HCT116 (cell line): ENCODE measurements around the gene KDM2B. TPM values are rescaled to one million over a fixed set of nuclear protein-coding genes. Genes with fewer than 3 reads are reported as not detected.

Experiments used
- ATAC-seq: fragments of 200-7000 bp; cut with Tn5 transposase; 2 replicates; pipeline ENCODE4 v1.9.1; 2020; ENCODE audit warnings: mild to moderate bottlenecking, moderate library complexity
- Bru-seq: library from RNA; stranded (reverse); fragments of 400-500 nt; gene quantifications from one replicate; lab custom pipeline; 2021; lab: Mats Ljungman, UMichigan
- BruChase-seq, 2 experiments: library from RNA; stranded (reverse); fragments of 400-500 nt; gene quantifications; one replicate each; lab custom pipeline; 2021; lab: Mats Ljungman, UMichigan
- BruUV-seq: library from RNA; stranded (reverse); fragments of 400-500 nt; replicated peaks from 2 replicates; lab custom pipeline; 2021; lab: Mats Ljungman, UMichigan
- CTCF ChIA-PET: fragments of 300-600 bp; sonication (Branson Sonifier 250); formaldehyde crosslinking; loops from one replicate; lab custom pipeline; 2021; ENCODE audit warnings: antibody characterized with exemption; lab: Charles Lee
- POLR2A ChIA-PET: fragments of 300-600, 350-600 bp; sonication (Branson Sonifier 250); formaldehyde crosslinking; loops from one replicate; lab custom pipeline; 2021; ENCODE audit warnings: antibody characterized with exemption; lab: Charles Lee
- RAD21 ChIA-PET, 2 experiments: fragments of 300-600 bp; sonication (Branson Sonifier 250); formaldehyde crosslinking; loops; one replicate each; lab custom pipeline; 2023; ENCODE audit warnings: low total read pairs in 2 of 2; ENCODE audit not compliant: uncharacterized antibody in 2 of 2, unreplicated experiment in 2 of 2, low non-redundant PET in 1 of 2; lab: Charles Lee
- DNase-seq: peaks from one replicate; pipeline ENCODE4 v3.0.0-alpha.2; 2010; ENCODE audit warnings: low read depth, low spot score
- H2AFZ ChIP-seq: fragments of 200-600 bp; shearing (Covaris generic), sonication (generic); 2 replicates; pipeline ENCODE4 v1.6.1; 2017; ENCODE audit warnings: low read depth, mixed run types, mixed read lengths, antibody characterized with exemption, low read length; ENCODE audit not compliant: poor library complexity, severe bottlenecking
- H3K27ac ChIP-seq: 2 replicates; pipeline ENCODE4 v1.5.1; 2012; ENCODE audit warnings: low read depth, low read length
- H3K27me3 ChIP-seq: fragments of 200-600 bp; sonication (generic); 2 replicates; pipeline ENCODE4 v1.6.1; 2016; ENCODE audit warnings: mixed run types, low read length, mixed read lengths; ENCODE audit not compliant: insufficient read depth
- H3K36me3 ChIP-seq, 2 experiments: fragments of 200-500 bp in 1 of 2; fragments of 200-600 bp in 1 of 2; sonication (Bioruptor generic) in 1 of 2; sonication (generic) in 1 of 2; 2 replicates each; pipeline versions ENCODE4 v1.5.1 to v1.6.1; 2014 to 2016; ENCODE audit warnings: low read length in 2 of 2, inconsistent platforms in 1 of 2, mixed read lengths in 1 of 2, mixed run types in 1 of 2; ENCODE audit not compliant: insufficient read depth in 2 of 2, control insufficient read depth in 1 of 2
- H3K4me1 ChIP-seq, 2 experiments: fragments of 200-600 bp in 1 of 2; sonication (generic) in 1 of 2; 2 replicates each; pipeline versions ENCODE4 v1.5.1 to v1.6.1; 2012 to 2017; ENCODE audit warnings: low read length in 2 of 2, inconsistent platforms in 1 of 2, mild to moderate bottlenecking in 1 of 2, mixed read lengths in 1 of 2, mixed run types in 1 of 2, moderate library complexity in 1 of 2; ENCODE audit not compliant: insufficient read depth in 2 of 2, control insufficient read depth in 1 of 2
- H3K4me2 ChIP-seq: fragments of 200-600 bp; sonication (generic); 2 replicates; pipeline ENCODE4 v1.6.1; 2017; ENCODE audit warnings: mixed run types, low read length, mixed read lengths
- H3K4me3 ChIP-seq, 2 experiments: fragments of 200-600 bp in 1 of 2; sonication (generic) in 1 of 2; replicated peaks in 1 of 2; 2 replicates each; pipeline ENCODE4 v1.5.1; 2011 to 2016; ENCODE audit warnings: low read length in 2 of 2, control low read depth in 1 of 2, low read depth in 1 of 2, mild to moderate bottlenecking in 1 of 2, mixed read lengths in 1 of 2, mixed run types in 1 of 2
- H3K79me2 ChIP-seq: fragments of 200-600 bp; sonication (generic); 2 replicates; pipeline ENCODE4 v1.6.1; 2017; ENCODE audit warnings: mild to moderate bottlenecking, mixed run types, low read length, moderate library complexity, mixed read lengths; ENCODE audit not compliant: insufficient read depth
- H3K9ac ChIP-seq: fragments of 200-600 bp; sonication (generic); 2 replicates; pipeline ENCODE4 v1.6.1; 2016; ENCODE audit warnings: low read length, mixed read lengths
- H3K9me2 ChIP-seq: fragments of 200-600 bp; sonication (generic), shearing (Covaris generic); 2 replicates; pipeline ENCODE4 v1.6.1; 2017; ENCODE audit warnings: mixed run types, mild to moderate bottlenecking, moderate library complexity; ENCODE audit not compliant: insufficient read depth
- H3K9me3 ChIP-seq, 2 experiments: fragments of 200-500 bp in 1 of 2; fragments of 200-600 bp in 1 of 2; sonication (Bioruptor generic) in 1 of 2; sonication (generic) in 1 of 2; 2 replicates each; pipeline ENCODE4 v1.6.1; 2014 to 2017; ENCODE audit warnings: low read length in 2 of 2, mixed read lengths in 2 of 2, inconsistent platforms in 1 of 2, low read depth in 1 of 2, mild to moderate bottlenecking in 1 of 2, mixed run types in 1 of 2, moderate library complexity in 1 of 2; ENCODE audit not compliant: control insufficient read depth in 1 of 2, insufficient read depth in 1 of 2
- H4K20me1 ChIP-seq: fragments of 200-600 bp; sonication (generic), shearing (Covaris generic); 2 replicates; pipeline ENCODE4 v1.6.1; 2017; ENCODE audit warnings: mixed run types, mild to moderate bottlenecking, moderate library complexity; ENCODE audit not compliant: insufficient read depth
- CBX3 ChIP-seq: IDR thresholded peaks from 2 replicates; pipeline ENCODE4 v1.6.1; 2012; ENCODE audit warnings: low read depth
- CEBPB ChIP-seq: IDR thresholded peaks from 2 replicates; pipeline ENCODE4 v1.6.1; 2012; ENCODE audit warnings: low read depth
- EGR1 ChIP-seq: IDR thresholded peaks from 2 replicates; pipeline ENCODE4 v1.6.1; 2012; ENCODE audit warnings: low read depth
- ELF1 ChIP-seq: IDR thresholded peaks from 2 replicates; pipeline ENCODE4 v1.6.1; 2012; ENCODE audit warnings: low read depth, borderline replicate concordance
- EZH2 ChIP-seq: fragments of 200-600 bp; sonication (generic); IDR thresholded peaks from 2 replicates; pipeline ENCODE4 v1.6.1; 2017; ENCODE audit warnings: antibody characterized with exemption, mixed run types
- EZH2phosphoT487 ChIP-seq: fragments of 200-600 bp; IDR thresholded peaks from 2 replicates; pipeline ENCODE4 v1.6.1; 2018; ENCODE audit warnings: antibody characterized with exemption, borderline replicate concordance
- FOSL1 ChIP-seq: IDR thresholded peaks from 2 replicates; pipeline ENCODE4 v1.6.1; 2012; ENCODE audit warnings: low read depth
- JUND ChIP-seq: IDR thresholded peaks from 2 replicates; pipeline ENCODE4 v1.6.1; 2012
- POLR2A ChIP-seq: IDR thresholded peaks from 2 replicates; pipeline ENCODE4 v1.7.0; 2011; ENCODE audit warnings: borderline replicate concordance; ENCODE audit not compliant: insufficient read depth, insufficient read length; ENCODE audit errors: extremely low read depth
- SP1 ChIP-seq: IDR thresholded peaks from 2 replicates; pipeline ENCODE4 v1.6.1; 2012; ENCODE audit warnings: low read depth
- SRF ChIP-seq: IDR thresholded peaks from 2 replicates; pipeline ENCODE4 v1.6.1; 2012; ENCODE audit warnings: low read depth
- TCF7L2 ChIP-seq: IDR thresholded peaks from 2 replicates; pipeline ENCODE4 v1.7.0; 2011; ENCODE audit warnings: borderline replicate concordance, inconsistent platforms; ENCODE audit not compliant: insufficient read depth, insufficient read length; ENCODE audit errors: extremely low read depth
- YY1 ChIP-seq: IDR thresholded peaks from 2 replicates; pipeline ENCODE4 v1.6.1; 2011; ENCODE audit warnings: low read length, low read depth, moderate library complexity, mild to moderate bottlenecking; ENCODE audit not compliant: insufficient replicate concordance; ENCODE audit errors: extremely low read depth
- ZFX ChIP-seq: fragments of 450-650 bp; IDR thresholded peaks from 2 replicates; pipeline ENCODE4 v1.6.1; 2017
- ZNF274 ChIP-seq: fragments of 200-500 bp; sonication (Bioruptor generic); IDR thresholded peaks from 2 replicates; pipeline ENCODE4 v1.6.1; 2014; ENCODE audit warnings: mild to moderate bottlenecking, low read depth, low read length, inconsistent platforms
- intact Hi-C: fragments of 100-400 bp; cut with micrococcal nuclease; formaldehyde crosslinking; loops from 2 replicates; pipeline ENCODE4 v1.10.0; 2022
- long read RNA-seq: library from polyadenylated mRNA; unstranded; transcript quantifications from one replicate; pipeline ENCODE4 v2.0.0, GENCODE V29; 2021; ENCODE audit not compliant: unreplicated experiment
- polyA plus RNA-seq: library from polyadenylated mRNA; unstranded; fragments of >200 nt; gene quantifications from 2 replicates; pipeline ENCODE4 v1.2.1, GENCODE V29; 2012; ENCODE audit warnings: missing spikeins
- total RNA-seq: library from RNA; stranded (reverse); gene quantifications from one replicate; pipeline ENCODE4 v1.2.1, GENCODE V29; 2021; ENCODE audit not compliant: unreplicated experiment
- TF ChIP-seq, protein P1 (sequence below): IDR thresholded peaks from 2 replicates; pipeline ENCODE4 v1.6.1; 2012
- TF ChIP-seq, protein P2 (sequence below): IDR thresholded peaks from 2 replicates; pipeline ENCODE4 v1.6.1; 2011; ENCODE audit warnings: mild to moderate bottlenecking, low read length, moderate library complexity; ENCODE audit not compliant: insufficient replicate concordance; ENCODE audit errors: extremely low read depth
- TF ChIP-seq, protein P3 (sequence below), 3 experiments: fragments of 200-600 bp in 1 of 3; sonication (generic) in 1 of 3; IDR thresholded peaks in 2 of 3; conservative IDR thresholded peaks in 1 of 3; 2 replicates each; pipeline ENCODE4 v1.5.1; 2012 to 2017; ENCODE audit warnings: low read depth in 2 of 3, low read length in 2 of 3, antibody characterized with exemption in 1 of 3, borderline replicate concordance in 1 of 3, control low read depth in 1 of 3, mild to moderate bottlenecking in 1 of 3, mixed read lengths in 1 of 3, mixed run types in 1 of 3, moderate library complexity in 1 of 3; ENCODE audit not compliant: insufficient read depth in 1 of 3

KDM2B gene
- total RNA-seq (36.7 TPM), Bru-seq, nascent RNA (percentile 45 among the genes with signal in this experiment), BruChase-seq, experiment 1, labeled RNA remaining after a 6-hour chase (percentile 49 among the genes with signal in this experiment), BruChase-seq, experiment 2, labeled RNA remaining after a 2-hour chase (percentile 46 among the genes with signal in this experiment)
- 23.7 and 28.4 TPM in 2 replicates for polyA plus RNA-seq
- long read RNA-seq, partial matches to known transcripts = 12 of 34 reads
- long read RNA-seq, other reads (novel, unspliced or antisense) = 22 of 34 reads

DNA sequence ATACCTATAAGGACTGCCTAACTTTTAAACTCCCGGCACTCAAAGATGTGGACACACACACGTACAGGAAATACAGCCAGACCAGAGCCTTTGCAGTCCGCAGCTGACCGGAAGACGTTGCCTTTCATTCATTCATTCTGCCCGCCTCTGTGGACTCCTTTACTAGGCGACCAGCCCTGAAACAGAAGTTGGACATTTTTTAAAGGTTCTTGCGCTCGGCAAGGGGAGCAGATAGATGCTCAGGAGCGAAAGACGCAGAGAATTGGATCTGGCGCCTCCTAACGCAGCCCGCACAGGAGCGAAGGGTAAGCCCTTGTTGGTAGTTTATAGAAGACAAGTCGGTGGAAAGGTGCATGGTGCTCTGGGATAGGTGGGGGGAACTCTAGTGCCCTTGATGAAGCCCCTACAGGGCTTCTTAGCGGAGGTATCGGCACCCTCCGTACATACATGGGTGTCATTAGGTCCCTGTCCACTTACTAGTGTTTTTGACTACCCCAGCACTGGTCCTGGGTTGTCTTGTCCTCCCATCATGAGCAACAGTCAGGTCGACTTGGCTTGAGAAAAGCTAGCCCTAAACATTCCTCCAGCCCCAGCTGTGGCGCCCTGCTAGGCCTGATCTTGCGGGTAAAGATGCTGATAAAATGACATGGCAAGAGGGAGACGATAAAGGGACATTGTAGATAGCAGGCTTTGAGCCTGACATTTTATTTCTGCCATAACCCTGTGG is at the start of gene KDM2B:
Gene KDM2B (minus strand): TSS at position 65 of the 727 bp plus-strand sequence. CDS start 112 bp downstream, outside the sequence.
- RAD21 ChIA-PET = no interaction called here
- H3K36me3 ChIP-seq = no peaks in the 10 kb centered on the region
- peak within 1 kb of the TSS; percentile 60 for H3K9ac ChIP-seq
- H2AFZ ChIP-seq = peak within 1 kb of the TSS; percentile 89
- no peak within 1 kb of the TSS; the same call in 1 of the 2 replicates for H3K27ac ChIP-seq
- intact Hi-C loops = loop anchor here (2.0 kb wide), 1 partner anchor 16 kb away; no protein-coding TSS in a partner anchor
- CTCF ChIA-PET = no interaction called here
- POLR2A ChIA-PET = no interaction called here
- ATAC-seq = no peak
- no peaks in the 10 kb centered on the region for H3K27me3 ChIP-seq
- no peaks in the 10 kb centered on the region for H3K9me2 ChIP-seq
- DNase-seq = no peak
- no peaks in the 10 kb centered on the region for H3K9me3 ChIP-seq
- peak within 1 kb of the TSS; percentile 47 to 60 for H3K4me3 ChIP-seq
- H3K4me1 ChIP-seq = peaks cover 13 to 29% of the 10 kb centered on the region in 2 experiments
- H3K4me2 ChIP-seq = peak within 1 kb of the TSS; percentile 88
- BruUV-seq = no TSS peak
- H4K20me1 ChIP-seq = no peaks in the 10 kb centered on the region
- TF ChIP-seq SRF (no peak), TCF7L2 (no peak), EGR1 (no peak), ZFX (no peak), JUND (no peak), CEBPB (no peak), YY1 (no peak), CBX3 (no peak), FOSL1 (no peak), ZNF274 (no peak), POLR2A (no peak), EZH2phosphoT487 (no peak), ELF1 (no peak), SP1 (no peak), EZH2 (no peak)
- TF ChIP-seq, protein P1, sequence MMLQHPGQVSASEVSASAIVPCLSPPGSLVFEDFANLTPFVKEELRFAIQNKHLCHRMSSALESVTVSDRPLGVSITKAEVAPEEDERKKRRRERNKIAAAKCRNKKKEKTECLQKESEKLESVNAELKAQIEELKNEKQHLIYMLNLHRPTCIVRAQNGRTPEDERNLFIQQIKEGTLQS = no peak
- TF ChIP-seq, protein P2, sequence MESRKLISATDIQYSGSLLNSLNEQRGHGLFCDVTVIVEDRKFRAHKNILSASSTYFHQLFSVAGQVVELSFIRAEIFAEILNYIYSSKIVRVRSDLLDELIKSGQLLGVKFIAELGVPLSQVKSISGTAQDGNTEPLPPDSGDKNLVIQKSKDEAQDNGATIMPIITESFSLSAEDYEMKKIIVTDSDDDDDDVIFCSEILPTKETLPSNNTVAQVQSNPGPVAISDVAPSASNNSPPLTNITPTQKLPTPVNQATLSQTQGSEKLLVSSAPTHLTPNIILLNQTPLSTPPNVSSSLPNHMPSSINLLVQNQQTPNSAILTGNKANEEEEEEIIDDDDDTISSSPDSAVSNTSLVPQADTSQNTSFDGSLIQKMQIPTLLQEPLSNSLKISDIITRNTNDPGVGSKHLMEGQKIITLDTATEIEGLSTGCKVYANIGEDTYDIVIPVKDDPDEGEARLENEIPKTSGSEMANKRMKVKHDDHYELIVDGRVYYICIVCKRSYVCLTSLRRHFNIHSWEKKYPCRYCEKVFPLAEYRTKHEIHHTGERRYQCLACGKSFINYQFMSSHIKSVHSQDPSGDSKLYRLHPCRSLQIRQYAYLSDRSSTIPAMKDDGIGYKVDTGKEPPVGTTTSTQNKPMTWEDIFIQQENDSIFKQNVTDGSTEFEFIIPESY = no peak
- TF ChIP-seq, protein P3, sequence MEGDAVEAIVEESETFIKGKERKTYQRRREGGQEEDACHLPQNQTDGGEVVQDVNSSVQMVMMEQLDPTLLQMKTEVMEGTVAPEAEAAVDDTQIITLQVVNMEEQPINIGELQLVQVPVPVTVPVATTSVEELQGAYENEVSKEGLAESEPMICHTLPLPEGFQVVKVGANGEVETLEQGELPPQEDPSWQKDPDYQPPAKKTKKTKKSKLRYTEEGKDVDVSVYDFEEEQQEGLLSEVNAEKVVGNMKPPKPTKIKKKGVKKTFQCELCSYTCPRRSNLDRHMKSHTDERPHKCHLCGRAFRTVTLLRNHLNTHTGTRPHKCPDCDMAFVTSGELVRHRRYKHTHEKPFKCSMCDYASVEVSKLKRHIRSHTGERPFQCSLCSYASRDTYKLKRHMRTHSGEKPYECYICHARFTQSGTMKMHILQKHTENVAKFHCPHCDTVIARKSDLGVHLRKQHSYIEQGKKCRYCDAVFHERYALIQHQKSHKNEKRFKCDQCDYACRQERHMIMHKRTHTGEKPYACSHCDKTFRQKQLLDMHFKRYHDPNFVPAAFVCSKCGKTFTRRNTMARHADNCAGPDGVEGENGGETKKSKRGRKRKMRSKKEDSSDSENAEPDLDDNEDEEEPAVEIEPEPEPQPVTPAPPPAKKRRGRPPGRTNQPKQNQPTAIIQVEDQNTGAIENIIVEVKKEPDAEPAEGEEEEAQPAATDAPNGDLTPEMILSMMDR (IDR thresholded peaks at IDR 0.05 in 2 of 3, conservative IDR thresholded peaks at IDR 0.05 in 1 of 3; ENCODE audit: borderline replicate concordance in 1 of 3, insufficient read depth in 1 of 3, low read depth in 2 of 3, low read length in 2 of 3) = no peak
- TF ChIP-seq, all 23 proteins: peak for 0
- no peaks in the 10 kb centered on the region for H3K79me2 ChIP-seq
